NCI-H345 treated with DMSO at 0.1 percent for 48 hours (cell line): Measurements from ENCODE around the gene TLCD5.

ENCODE experiments used
- DNase-seq: peaks from one replicate; lab custom pipeline; 2025; ENCODE audit not compliant: unreplicated experiment; lab: John Stamatoyannopoulos, UW

Gene TLCD5

GRCh38 chr11:120324932-120325810, at the start of gene TLCD5:
TSS of gene TLCD5 (plus strand) at chr11:120325299. CDS start at chr11:120327442, 2,143 bp downstream.
- peak; percentile 64 for DNase-seq

- DNase-seq, result no peak
These were observed 45.6 kb upstream of the TLCD5 start for GRCh38 chr11:120279502-120279901.

- DNase-seq, result no peak
These were observed 44.5 kb upstream of the TLCD5 start for GRCh38 chr11:120280600-120281051.

GRCh38 chr11:120281143-120281795, 43.8 kb upstream of the TLCD5 start:
- DNase-seq, result no peak

- DNase-seq, result no peak
These were observed 42.0 kb upstream of the TLCD5 start for GRCh38 chr11:120283124-120283523.

GRCh38 chr11:120284272-120284671, 40.8 kb upstream of the TLCD5 start:
- no peak for DNase-seq

- no peak for DNase-seq
These were observed 39.8 kb upstream of the TLCD5 start for GRCh38 chr11:120285256-120285655.

GRCh38 chr11:120288021-120288420, 37.1 kb upstream of the TLCD5 start:
- no peak for DNase-seq

- no peak for DNase-seq
These were observed 35.7 kb upstream of the TLCD5 start for GRCh38 chr11:120289426-120289825.

GRCh38 chr11:120290956-120291355, 34.1 kb upstream of the TLCD5 start:
- DNase-seq, result no peak

GRCh38 chr11:120293038-120293800, 31.9 kb upstream of the TLCD5 start:
- DNase-seq, result no peak

- DNase-seq, result no peak
These were observed 31.0 kb upstream of the TLCD5 start for GRCh38 chr11:120294096-120294495.

- DNase-seq, result no peak
These were observed 30.0 kb upstream of the TLCD5 start for GRCh38 chr11:120295099-120295498.

- DNase-seq, result no peak
These were observed 28.5 kb upstream of the TLCD5 start for GRCh38 chr11:120296554-120296953.

GRCh38 chr11:120298461-120298860, 26.6 kb upstream of the TLCD5 start:
- DNase-seq, result no peak

GRCh38 chr11:120302001-120302805, 22.9 kb upstream of the TLCD5 start:
- DNase-seq, result no peak

- peak; percentile 19 for DNase-seq
These were observed 22.0 kb upstream of the TLCD5 start for GRCh38 chr11:120303004-120303637.

GRCh38 chr11:120304526-120304925, 20.6 kb upstream of the TLCD5 start:
- DNase-seq, result no peak

- DNase-seq, result no peak
These were observed 19.8 kb upstream of the TLCD5 start for GRCh38 chr11:120305286-120305685.
